Neuronal stem cell (in vitro differentiated cells): Measurements from ENCODE around the gene SNRPF.

ENCODE experiments used
- DNase-seq: peaks from one replicate; pipeline ENCODE4 v3.0.0-alpha.2; 2013; ENCODE audit warnings: low spot score
- H2AFZ ChIP-seq: one replicate; pipeline ENCODE4 v1.6.1; 2013; ENCODE audit warnings: mild to moderate bottlenecking, low read length, inconsistent platforms
- H2AK5ac ChIP-seq: 2 replicates; pipeline ENCODE4 v1.6.1; 2013; ENCODE audit warnings: low read depth, mild to moderate bottlenecking, inconsistent platforms, low read length, moderate library complexity, mixed read lengths
- H2BK120ac ChIP-seq: 2 replicates; pipeline ENCODE4 v1.6.1; 2013; ENCODE audit warnings: low read depth, mild to moderate bottlenecking, inconsistent platforms, low read length, moderate library complexity, mixed read lengths
- H2BK12ac ChIP-seq: one replicate; pipeline ENCODE4 v1.6.1; 2013; ENCODE audit warnings: low read length, inconsistent platforms
- H2BK15ac ChIP-seq: 2 replicates; pipeline ENCODE4 v1.6.1; 2013; ENCODE audit warnings: mild to moderate bottlenecking, low read length, inconsistent platforms, mixed read lengths
- H2BK5ac ChIP-seq: one replicate; pipeline ENCODE4 v1.6.1; 2013; ENCODE audit warnings: inconsistent platforms, mild to moderate bottlenecking, low read length, moderate library complexity
- H3K14ac ChIP-seq: one replicate; pipeline ENCODE4 v1.6.1; 2013; ENCODE audit warnings: low read length, inconsistent platforms
- H3K18ac ChIP-seq: 2 replicates; pipeline ENCODE4 v1.6.1; 2013; ENCODE audit warnings: low read length, inconsistent platforms
- H3K23ac ChIP-seq: 2 replicates; pipeline ENCODE4 v1.6.1; 2013; ENCODE audit warnings: low read depth, mild to moderate bottlenecking, mixed read lengths, low read length, inconsistent platforms; ENCODE audit not compliant: poor library complexity
- H3K27ac ChIP-seq: replicated peaks from 3 replicates; pipeline ENCODE4 v1.5.1; 2013; ENCODE audit warnings: low read length, inconsistent platforms
- H3K27me3 ChIP-seq, 3 experiments: 2 replicates each; pipeline ENCODE4 v1.6.1; 2013; ENCODE audit warnings: low read length in 3 of 3, mild to moderate bottlenecking in 2 of 3, inconsistent platforms in 1 of 3, low read depth in 1 of 3, mixed read lengths in 1 of 3, moderate library complexity in 1 of 3; ENCODE audit not compliant: control insufficient read depth in 3 of 3, insufficient read depth in 3 of 3
- H3K36me3 ChIP-seq, 2 donors: replicated peaks in 1 of 2; 2 replicates each; pipeline ENCODE4 v1.6.1; 2013; ENCODE audit warnings: low read length in 2 of 2; ENCODE audit not compliant: control insufficient read depth in 2 of 2, insufficient read depth in 2 of 2
- H3K4ac ChIP-seq: 2 replicates; pipeline ENCODE4 v1.6.1; 2013; ENCODE audit warnings: inconsistent platforms, mild to moderate bottlenecking, low read length, moderate library complexity
- H3K4me1 ChIP-seq, 2 donors: 1 replicate in 1 of 2; 2 replicates in 1 of 2; pipeline ENCODE4 v1.6.1; 2013; ENCODE audit warnings: low read length in 2 of 2, low read depth in 1 of 2; ENCODE audit not compliant: control insufficient read depth in 2 of 2, insufficient read depth in 1 of 2
- H3K4me2 ChIP-seq: one replicate; pipeline ENCODE4 v1.6.1; 2013; ENCODE audit warnings: mild to moderate bottlenecking, low read length, inconsistent platforms; ENCODE audit not compliant: insufficient read depth, poor library complexity, severe bottlenecking
- H3K4me3 ChIP-seq, 2 donors: 2 replicates each; pipeline ENCODE4 v1.5.1; 2013; ENCODE audit warnings: low read length in 2 of 2, mild to moderate bottlenecking in 2 of 2, inconsistent platforms in 1 of 2, moderate library complexity in 1 of 2
- H3K79me1 ChIP-seq: one replicate; pipeline ENCODE4 v1.6.1; 2013; ENCODE audit warnings: low read depth, mild to moderate bottlenecking, inconsistent platforms, low read length, moderate library complexity
- H3K9ac ChIP-seq: one replicate; pipeline ENCODE4 v1.6.1; 2013; ENCODE audit warnings: mild to moderate bottlenecking, low read depth, low read length, inconsistent platforms; ENCODE audit not compliant: poor library complexity
- H3K9me3 ChIP-seq, 2 donors: replicated peaks in 1 of 2; 2 replicates each; pipeline versions ENCODE3 to v1.6.1; 2013; ENCODE audit warnings: low read length in 2 of 2, mild to moderate bottlenecking in 2 of 2, inconsistent platforms in 1 of 2, low read depth in 1 of 2, mixed read lengths in 1 of 2, moderate library complexity in 1 of 2; ENCODE audit not compliant: control insufficient read depth in 2 of 2, insufficient read depth in 1 of 2
- H4K8ac ChIP-seq: one replicate; pipeline ENCODE4 v1.6.1; 2013; ENCODE audit warnings: low read depth, mild to moderate bottlenecking, inconsistent platforms, low read length, moderate library complexity
- H4K91ac ChIP-seq: one replicate; pipeline ENCODE4 v1.6.1; 2013; ENCODE audit warnings: low read length, low read depth, mild to moderate bottlenecking, inconsistent platforms; ENCODE audit not compliant: poor library complexity
- WGBS, 2 donors: extraction: QIAGEN DNeasy Blood & Tissue Kit; methylation state at CpG; one replicate each; pipeline ENCODE4 v1.1.7; 2013; ENCODE audit warnings: missing lambda C conversion rate in 2 of 2, mixed read lengths in 1 of 2; ENCODE audit not compliant: insufficient read length in 2 of 2, insufficient replicate concordance in 1 of 2; ENCODE audit errors: extremely low coverage in 2 of 2; 5-methylcytosine and 5-hydroxymethylcytosine counted together

Gene SNRPF

GRCh38 chr12:95909871-95910270 lies 51.1 kb downstream of the SNRPF start:
- Histone ChIP-seq H2BK120ac (no peak overlapping the region), H2BK12ac (no peak overlapping the region), H3K4me1 (no peaks in the 10 kb centered on the region), H3K27ac (no peak overlapping the region), H3K18ac (no peak overlapping the region), H3K23ac (no peak overlapping the region), H3K4ac (no peak overlapping the region), H3K4me2 (no peak overlapping the region), H4K8ac (no peak overlapping the region), H3K36me3 (no peaks in the 10 kb centered on the region), H2BK15ac (no peak overlapping the region), H3K4me3 (no peak overlapping the region), H3K9ac (no peak overlapping the region), H3K27me3 (peaks cover 0 to under 1% (median 0%) of the 10 kb centered on the region in 3 experiments), H2AK5ac (no peak overlapping the region), H2BK5ac (no peak overlapping the region), H2AFZ (no peak overlapping the region), H3K14ac (no peak overlapping the region), H3K9me3 (no peaks in the 10 kb centered on the region), H4K91ac (no peak overlapping the region), H3K79me1 (no peaks in the 10 kb centered on the region)
- WGBS, 2 donors, result no CpG with 5 or more reads among the region's 3 CpGs
- no peak for DNase-seq
